ENCODE data around the gene CNTNAP2.

DNA sequence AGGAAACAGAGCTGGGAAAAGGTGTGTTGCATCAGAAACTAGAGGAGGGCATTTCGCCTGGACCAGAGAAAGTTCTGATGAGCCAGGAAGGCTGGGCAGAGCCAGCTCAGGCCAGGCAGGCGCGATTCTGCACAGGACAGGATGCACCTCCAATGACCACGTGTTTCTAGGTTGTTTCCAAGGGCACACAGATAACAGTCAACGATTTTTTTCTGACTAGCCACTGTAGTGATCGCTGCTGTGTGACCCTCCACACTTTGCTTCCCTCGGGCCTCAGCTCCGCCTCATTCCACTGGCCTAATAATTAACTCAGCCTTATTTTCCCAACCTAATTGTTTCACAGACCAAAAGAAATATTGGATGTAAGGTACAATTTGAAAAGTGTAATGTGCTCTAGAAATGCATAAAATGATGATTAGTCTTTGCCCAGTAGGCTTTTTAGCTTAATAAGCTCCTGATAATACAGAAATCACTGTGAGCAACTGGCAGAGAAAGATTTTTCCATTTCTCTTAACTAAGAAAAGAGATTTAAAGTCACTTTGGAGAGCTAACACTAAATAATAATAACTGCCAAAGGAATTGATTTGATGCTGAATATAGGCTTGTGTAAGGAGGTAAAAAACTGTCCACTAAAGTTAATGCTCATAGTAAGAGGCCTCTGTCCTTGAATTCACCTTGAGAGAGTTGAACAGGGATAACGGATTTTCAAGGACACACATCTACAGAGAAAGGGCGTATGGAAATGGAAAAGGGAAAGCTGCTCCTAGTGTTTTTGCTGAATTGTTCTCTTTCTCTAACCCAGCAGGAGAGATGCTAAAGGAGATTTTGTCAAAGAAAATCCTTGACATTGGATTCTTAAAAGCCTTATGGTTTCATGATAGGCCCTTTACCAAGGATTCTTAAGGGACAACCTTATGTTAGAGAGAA lies 2183.0 kb downstream of the CNTNAP2 start:
- TF ChIP-seq, protein P1, sequence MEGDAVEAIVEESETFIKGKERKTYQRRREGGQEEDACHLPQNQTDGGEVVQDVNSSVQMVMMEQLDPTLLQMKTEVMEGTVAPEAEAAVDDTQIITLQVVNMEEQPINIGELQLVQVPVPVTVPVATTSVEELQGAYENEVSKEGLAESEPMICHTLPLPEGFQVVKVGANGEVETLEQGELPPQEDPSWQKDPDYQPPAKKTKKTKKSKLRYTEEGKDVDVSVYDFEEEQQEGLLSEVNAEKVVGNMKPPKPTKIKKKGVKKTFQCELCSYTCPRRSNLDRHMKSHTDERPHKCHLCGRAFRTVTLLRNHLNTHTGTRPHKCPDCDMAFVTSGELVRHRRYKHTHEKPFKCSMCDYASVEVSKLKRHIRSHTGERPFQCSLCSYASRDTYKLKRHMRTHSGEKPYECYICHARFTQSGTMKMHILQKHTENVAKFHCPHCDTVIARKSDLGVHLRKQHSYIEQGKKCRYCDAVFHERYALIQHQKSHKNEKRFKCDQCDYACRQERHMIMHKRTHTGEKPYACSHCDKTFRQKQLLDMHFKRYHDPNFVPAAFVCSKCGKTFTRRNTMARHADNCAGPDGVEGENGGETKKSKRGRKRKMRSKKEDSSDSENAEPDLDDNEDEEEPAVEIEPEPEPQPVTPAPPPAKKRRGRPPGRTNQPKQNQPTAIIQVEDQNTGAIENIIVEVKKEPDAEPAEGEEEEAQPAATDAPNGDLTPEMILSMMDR (IDR thresholded peaks at IDR 0.05): no peak
- no peak for TF ChIP-seq POLR2A (IDR thresholded peaks at IDR 0.05)
